HL-60/S4 (cell line): ENCODE data around the gene ESAM.

ENCODE experiments used
- in situ Hi-C: fragments of 300-500 bp; cut with MboI; formaldehyde crosslinking; loops from 2 replicates; pipeline ENCODE4 v1.14.3; 2022; ENCODE audit warnings: low sequenced_read_pairs

ESAM gene

GRCh38 chr11:124762105-124762623, at the start of gene ESAM:
TSS of gene ESAM (minus strand) at chr11:124762290. CDS start at chr11:124762154, 136 bp downstream.
- in situ Hi-C loops: loop anchor here (5.0 kb wide), 1 partner anchor 90 kb away; the partner anchor contains the start of genes SIAE and SPA17

- in situ Hi-C loops: no loop called here
These were observed 49.5 kb upstream of the ESAM start for GRCh38 chr11:124811399-124812125.

- in situ Hi-C loops: no loop called here
These were observed 45.7 kb upstream of the ESAM start for GRCh38 chr11:124807660-124808270.

GRCh38 chr11:124807201-124807600, 45.1 kb upstream of the ESAM start:
- in situ Hi-C loops: no loop called here

GRCh38 chr11:124804884-124805283, 42.8 kb upstream of the ESAM start:
- in situ Hi-C loops: no loop called here

GRCh38 chr11:124801636-124802312, 39.7 kb upstream of the ESAM start:
- in situ Hi-C loops: no loop called here

- in situ Hi-C loops: no loop called here
These were observed 38.9 kb upstream of the ESAM start for GRCh38 chr11:124801014-124801413.

- in situ Hi-C loops: no loop called here
These were observed 38.3 kb upstream of the ESAM start, which contains the start of gene MSANTD2 for GRCh38 chr11:124800226-124800929. TSS of gene MSANTD2 (minus strand) at chr11:124800406. CDS start at chr11:124800380, 26 bp downstream.

- in situ Hi-C loops: no loop called here
These were observed 37.5 kb upstream of the ESAM start for GRCh38 chr11:124799348-124800225.

- in situ Hi-C loops: no loop called here
These were observed 36.9 kb upstream of the ESAM start for GRCh38 chr11:124798991-124799347.

- in situ Hi-C loops: no loop called here
These were observed 34.2 kb upstream of the ESAM start for GRCh38 chr11:124796312-124796711.

GRCh38 chr11:124793466-124794278, 31.6 kb upstream of the ESAM start:
- in situ Hi-C loops: no loop called here

GRCh38 chr11:124791626-124792341, 29.7 kb upstream of the ESAM start:
- in situ Hi-C loops: no loop called here

GRCh38 chr11:124788521-124788920, 26.4 kb upstream of the ESAM start:
- in situ Hi-C loops: no loop called here

- in situ Hi-C loops: no loop called here
These were observed 22.0 kb upstream of the ESAM start for GRCh38 chr11:124784051-124784450.

- in situ Hi-C loops: no loop called here
These were observed 20.9 kb upstream of the ESAM start for GRCh38 chr11:124783002-124783401.

- in situ Hi-C loops: no loop called here
These were observed 17.5 kb upstream of the ESAM start for GRCh38 chr11:124779568-124779967.

GRCh38 chr11:124778281-124778680, 16.2 kb upstream of the ESAM start:
- in situ Hi-C loops: no loop called here
